Neural progenitor cell (in vitro differentiated cells): Measurements from ENCODE around the gene TLR4.

Experiments used
- EZH2 ChIP-seq: fragments of 200-600 bp; sonication (generic); IDR thresholded peaks from 2 replicates; pipeline ENCODE4 v1.6.1; 2017; ENCODE audit warnings: antibody characterized with exemption, mild to moderate bottlenecking, moderate library complexity
- TF ChIP-seq, protein P1 (sequence below): fragments of 200-600 bp; sonication (generic); IDR thresholded peaks from 2 replicates; pipeline ENCODE4 v1.5.1; 2017; ENCODE audit warnings: antibody characterized with exemption, mild to moderate bottlenecking

DNA sequence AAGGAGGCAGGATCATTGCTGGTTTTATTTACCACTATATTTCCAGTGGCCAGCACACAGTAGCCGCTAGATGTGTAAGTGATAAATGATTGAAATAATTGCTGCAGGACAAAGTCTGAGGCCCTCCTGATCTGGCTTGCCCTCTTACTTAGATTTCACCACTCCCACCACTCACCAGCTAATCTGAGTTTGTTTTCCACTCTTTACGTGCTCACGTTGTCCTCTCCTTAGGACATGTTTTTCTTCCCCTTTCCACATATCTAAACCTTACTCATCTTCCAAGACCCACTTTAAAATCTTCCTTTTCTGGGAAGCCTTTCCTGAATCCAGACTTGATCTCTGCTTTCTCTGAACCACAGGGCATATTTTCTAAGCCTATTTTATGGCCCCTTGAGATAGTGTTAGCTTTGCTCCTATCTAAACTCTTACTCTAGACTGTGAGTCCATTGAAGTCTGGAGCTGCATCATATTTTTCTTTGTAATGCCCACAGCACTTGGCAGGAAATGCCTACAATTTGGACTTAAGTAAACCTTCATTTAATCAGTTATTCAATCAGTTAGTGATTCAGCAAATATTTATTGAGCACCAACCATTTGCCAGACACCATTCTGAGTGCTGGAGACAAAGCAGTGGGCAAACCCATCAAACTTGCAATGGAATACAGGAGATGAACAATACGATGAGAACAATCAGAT is 2.4 kb downstream of the TLR4 start:
- TF ChIP-seq, protein P1, sequence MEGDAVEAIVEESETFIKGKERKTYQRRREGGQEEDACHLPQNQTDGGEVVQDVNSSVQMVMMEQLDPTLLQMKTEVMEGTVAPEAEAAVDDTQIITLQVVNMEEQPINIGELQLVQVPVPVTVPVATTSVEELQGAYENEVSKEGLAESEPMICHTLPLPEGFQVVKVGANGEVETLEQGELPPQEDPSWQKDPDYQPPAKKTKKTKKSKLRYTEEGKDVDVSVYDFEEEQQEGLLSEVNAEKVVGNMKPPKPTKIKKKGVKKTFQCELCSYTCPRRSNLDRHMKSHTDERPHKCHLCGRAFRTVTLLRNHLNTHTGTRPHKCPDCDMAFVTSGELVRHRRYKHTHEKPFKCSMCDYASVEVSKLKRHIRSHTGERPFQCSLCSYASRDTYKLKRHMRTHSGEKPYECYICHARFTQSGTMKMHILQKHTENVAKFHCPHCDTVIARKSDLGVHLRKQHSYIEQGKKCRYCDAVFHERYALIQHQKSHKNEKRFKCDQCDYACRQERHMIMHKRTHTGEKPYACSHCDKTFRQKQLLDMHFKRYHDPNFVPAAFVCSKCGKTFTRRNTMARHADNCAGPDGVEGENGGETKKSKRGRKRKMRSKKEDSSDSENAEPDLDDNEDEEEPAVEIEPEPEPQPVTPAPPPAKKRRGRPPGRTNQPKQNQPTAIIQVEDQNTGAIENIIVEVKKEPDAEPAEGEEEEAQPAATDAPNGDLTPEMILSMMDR, result no peak
- TF ChIP-seq EZH2, result no peak
